ENCODE measurements around the gene DOCK6.
"Not testable (repeated sequence)": the region's sequence is repeated elsewhere in the genome, so short reads cannot be mapped to it uniquely, and the experiment has no call there.

DOCK6 gene

GRCh38 chr19:11191934-11192333, 70.4 kb downstream of the DOCK6 start:
- Histone ChIP-seq H3K9ac (ENCODE audit: low read length) (no peak overlapping the region), H3K36me3 (ENCODE audit: insufficient read depth, low read length) (peaks cover 50% of the 10 kb centered on the region), H3K4me3 (ENCODE audit: low read depth in 1 of 2, low read length in 2 of 2) (no peak overlapping the region), H3K27me3 (ENCODE audit: control insufficient read depth in 1 of 2, insufficient read depth in 2 of 2, low read length in 2 of 2) (no peaks in the 10 kb centered on the region), H3K4me1 (ENCODE audit: insufficient read depth, low read length) (peaks cover 82% of the 10 kb centered on the region), H3K9me3 (ENCODE audit: low read length) (no peaks in the 10 kb centered on the region), H3K27ac (ENCODE audit: low read depth, low read length) (peak overlapping the region; percentile 40)

- Histone ChIP-seq H3K4me3 (ENCODE audit: low read depth in 1 of 2, low read length in 2 of 2) (no peak overlapping the region), H3K9ac (ENCODE audit: low read length) (no peak overlapping the region), H3K4me1 (ENCODE audit: insufficient read depth, low read length) (peaks cover 88% of the 10 kb centered on the region), H3K27ac (ENCODE audit: low read depth, low read length) (peak overlapping the region; percentile 40), H3K9me3 (ENCODE audit: low read length) (no peaks in the 10 kb centered on the region), H3K27me3 (ENCODE audit: control insufficient read depth in 1 of 2, insufficient read depth in 2 of 2, low read length in 2 of 2) (no peaks in the 10 kb centered on the region), H3K36me3 (ENCODE audit: insufficient read depth, low read length) (peaks cover 56% of the 10 kb centered on the region)
Observed at GRCh38 chr19:11191273-11191755, 71.0 kb downstream of the DOCK6 start.

GRCh38 chr19:11190501-11190900, 71.8 kb downstream of the DOCK6 start:
- no peaks in the 10 kb centered on the region for H3K9me3 ChIP-seq (ENCODE audit: low read length)
- no peaks in the 10 kb centered on the region for H3K27me3 ChIP-seq (ENCODE audit: control insufficient read depth in 1 of 2, insufficient read depth in 2 of 2, low read length in 2 of 2)
- peak overlapping the region; percentile 27 for H3K9ac ChIP-seq (ENCODE audit: low read length)
- peaks cover 61% of the 10 kb centered on the region for H3K36me3 ChIP-seq (ENCODE audit: insufficient read depth, low read length)
- H3K27ac ChIP-seq (ENCODE audit: low read depth, low read length), result peak overlapping the region; percentile 75
- H3K4me1 ChIP-seq (ENCODE audit: insufficient read depth, low read length), result peaks cover 94% of the 10 kb centered on the region
- H3K4me3 ChIP-seq (ENCODE audit: low read depth in 1 of 2, low read length in 2 of 2), result no peak overlapping the region

- no peak overlapping the region for H3K9ac ChIP-seq (ENCODE audit: low read length)
- H3K36me3 ChIP-seq (ENCODE audit: insufficient read depth, low read length), result peaks cover 67% of the 10 kb centered on the region
Observed at GRCh38 chr19:11187441-11187840, 74.9 kb downstream of the DOCK6 start.

GRCh38 chr19:11182994-11183393, 79.3 kb downstream of the DOCK6 start:
- H3K27me3 ChIP-seq (ENCODE audit: control insufficient read depth in 1 of 2, insufficient read depth in 2 of 2, low read length in 2 of 2), result no peaks in the 10 kb centered on the region
- peaks cover 61% of the 10 kb centered on the region for H3K36me3 ChIP-seq (ENCODE audit: insufficient read depth, low read length)
- peaks cover 68% of the 10 kb centered on the region for H3K4me1 ChIP-seq (ENCODE audit: insufficient read depth, low read length)
- H3K9me3 ChIP-seq (ENCODE audit: low read length), result no peaks in the 10 kb centered on the region
- no peak overlapping the region for H3K4me3 ChIP-seq (ENCODE audit: low read depth in 1 of 2, low read length in 2 of 2)
- no peak overlapping the region for H3K27ac ChIP-seq (ENCODE audit: low read depth, low read length)
- H3K9ac ChIP-seq (ENCODE audit: low read length), result no peak overlapping the region

More at GRCh38 chr19:11187441-11187840, 74.9 kb downstream of the DOCK6 start:
- Histone ChIP-seq H3K9me3 (ENCODE audit: low read length) (no peaks in the 10 kb centered on the region), H3K27me3 (ENCODE audit: control insufficient read depth in 1 of 2, insufficient read depth in 2 of 2, low read length in 2 of 2) (no peaks in the 10 kb centered on the region), H3K4me3 (ENCODE audit: low read depth in 1 of 2, low read length in 2 of 2) (no peak overlapping the region), H3K27ac (ENCODE audit: low read depth, low read length) (peak overlapping the region; percentile 61), H3K4me1 (ENCODE audit: insufficient read depth, low read length) (peaks cover 80% of the 10 kb centered on the region)

- H3K4me1 ChIP-seq (ENCODE audit: insufficient read depth, low read length), result peaks cover 53% of the 10 kb centered on the region
- no peaks in the 10 kb centered on the region for H3K9me3 ChIP-seq (ENCODE audit: low read length)
- no peak overlapping the region for H3K4me3 ChIP-seq (ENCODE audit: low read depth in 1 of 2, low read length in 2 of 2)
- H3K27ac ChIP-seq (ENCODE audit: low read depth, low read length), result no peak overlapping the region
- no peaks in the 10 kb centered on the region for H3K27me3 ChIP-seq (ENCODE audit: control insufficient read depth in 1 of 2, insufficient read depth in 2 of 2, low read length in 2 of 2)
- H3K36me3 ChIP-seq (ENCODE audit: insufficient read depth, low read length), result peaks cover 61% of the 10 kb centered on the region
- H3K9ac ChIP-seq (ENCODE audit: low read length), result no peak overlapping the region
Observed at GRCh38 chr19:11181488-11181887, 80.8 kb downstream of the DOCK6 start.

GRCh38 chr19:11180975-11181374, 81.3 kb downstream of the DOCK6 start:
- not testable (repeated sequence) for H3K4me3 ChIP-seq (ENCODE audit: low read depth in 1 of 2, low read length in 2 of 2); H3K9me3 ChIP-seq (ENCODE audit: low read length); H3K27me3 ChIP-seq (ENCODE audit: control insufficient read depth in 1 of 2, insufficient read depth in 2 of 2, low read length in 2 of 2); H3K9ac ChIP-seq (ENCODE audit: low read length)
- Histone ChIP-seq H3K27ac (ENCODE audit: low read depth, low read length) (peak overlapping the region; percentile 80), H3K36me3 (ENCODE audit: insufficient read depth, low read length) (peaks cover 64% of the 10 kb centered on the region), H3K4me1 (ENCODE audit: insufficient read depth, low read length) (peaks cover 48% of the 10 kb centered on the region)

- Histone ChIP-seq H3K9ac (ENCODE audit: low read length) (no peak overlapping the region), H3K27ac (ENCODE audit: low read depth, low read length) (peak overlapping the region; percentile 80), H3K27me3 (ENCODE audit: control insufficient read depth in 1 of 2, insufficient read depth in 2 of 2, low read length in 2 of 2) (no peaks in the 10 kb centered on the region), H3K9me3 (ENCODE audit: low read length) (no peaks in the 10 kb centered on the region), H3K4me1 (ENCODE audit: insufficient read depth, low read length) (peaks cover 43% of the 10 kb centered on the region), H3K36me3 (ENCODE audit: insufficient read depth, low read length) (peaks cover 64% of the 10 kb centered on the region), H3K4me3 (ENCODE audit: low read depth in 1 of 2, low read length in 2 of 2) (no peak overlapping the region)
Observed at GRCh38 chr19:11180346-11180745, 82.0 kb downstream of the DOCK6 start.

GRCh38 chr19:11179716-11180297, 82.5 kb downstream of the DOCK6 start:
- Histone ChIP-seq H3K9ac (ENCODE audit: low read length) (peak overlapping the region; percentile 49), H3K4me3 (ENCODE audit: low read depth in 1 of 2, low read length in 2 of 2) (peak overlapping the region in 1 of 2 donors; percentile 14), H3K9me3 (ENCODE audit: low read length) (no peaks in the 10 kb centered on the region), H3K4me1 (ENCODE audit: insufficient read depth, low read length) (peaks cover 37% of the 10 kb centered on the region), H3K27ac (ENCODE audit: low read depth, low read length) (peak overlapping the region; percentile 80), H3K36me3 (ENCODE audit: insufficient read depth, low read length) (peaks cover 60% of the 10 kb centered on the region), H3K27me3 (ENCODE audit: control insufficient read depth in 1 of 2, insufficient read depth in 2 of 2, low read length in 2 of 2) (no peaks in the 10 kb centered on the region)

GRCh38 chr19:11179145-11179465, 83.2 kb downstream of the DOCK6 start:
- Histone ChIP-seq H3K4me1 (ENCODE audit: insufficient read depth, low read length) (peaks cover 30% of the 10 kb centered on the region), H3K36me3 (ENCODE audit: insufficient read depth, low read length) (peaks cover 65% of the 10 kb centered on the region)
- H3K27ac ChIP-seq (ENCODE audit: low read depth, low read length); H3K4me3 ChIP-seq (ENCODE audit: low read depth in 1 of 2, low read length in 2 of 2); H3K9ac ChIP-seq (ENCODE audit: low read length); H3K27me3 ChIP-seq (ENCODE audit: control insufficient read depth in 1 of 2, insufficient read depth in 2 of 2, low read length in 2 of 2); H3K9me3 ChIP-seq (ENCODE audit: low read length): not testable (repeated sequence)

GRCh38 chr19:11177592-11177991, 84.7 kb downstream of the DOCK6 start:
- Histone ChIP-seq H3K27me3 (ENCODE audit: control insufficient read depth in 1 of 2, insufficient read depth in 2 of 2, low read length in 2 of 2) (no peaks in the 10 kb centered on the region), H3K36me3 (ENCODE audit: insufficient read depth, low read length) (peaks cover 65% of the 10 kb centered on the region), H3K4me1 (ENCODE audit: insufficient read depth, low read length) (peaks cover 29% of the 10 kb centered on the region), H3K9me3 (ENCODE audit: low read length) (no peaks in the 10 kb centered on the region), H3K27ac (ENCODE audit: low read depth, low read length) (no peak overlapping the region), H3K4me3 (ENCODE audit: low read depth in 1 of 2, low read length in 2 of 2) (no peak overlapping the region), H3K9ac (ENCODE audit: low read length) (no peak overlapping the region)

- no peak overlapping the region for H3K27ac ChIP-seq (ENCODE audit: low read depth, low read length)
- H3K9me3 ChIP-seq (ENCODE audit: low read length), result no peaks in the 10 kb centered on the region
- peaks cover 24% of the 10 kb centered on the region for H3K4me1 ChIP-seq (ENCODE audit: insufficient read depth, low read length)
- no peaks in the 10 kb centered on the region for H3K27me3 ChIP-seq (ENCODE audit: control insufficient read depth in 1 of 2, insufficient read depth in 2 of 2, low read length in 2 of 2)
- H3K4me3 ChIP-seq (ENCODE audit: low read depth in 1 of 2, low read length in 2 of 2), result no peak overlapping the region
- H3K9ac ChIP-seq (ENCODE audit: low read length), result no peak overlapping the region
- H3K36me3 ChIP-seq (ENCODE audit: insufficient read depth, low read length), result peaks cover 72% of the 10 kb centered on the region
Observed at GRCh38 chr19:11176466-11177193, 85.7 kb downstream of the DOCK6 start.

Measured in muscle layer of colon (tissue), 2 donors.